HCT116 (cell line): ENCODE measurements around the gene EXOSC3. TPM values are rescaled to one million over a fixed set of nuclear protein-coding genes. Genes with fewer than 3 reads are reported as not detected.

ENCODE experiments used
- ATAC-seq: fragments of 200-7000 bp; cut with Tn5 transposase; 2 replicates; pipeline ENCODE4 v1.9.1; 2020; ENCODE audit warnings: mild to moderate bottlenecking, moderate library complexity
- BruUV-seq: library from RNA; stranded (reverse); fragments of 400-500 nt; replicated peaks from 2 replicates; lab custom pipeline; 2021; lab: Mats Ljungman, UMichigan
- CTCF ChIA-PET: fragments of 300-600 bp; sonication (Branson Sonifier 250); formaldehyde crosslinking; loops from one replicate; lab custom pipeline; 2021; ENCODE audit warnings: antibody characterized with exemption; lab: Charles Lee
- POLR2A ChIA-PET: fragments of 300-600, 350-600 bp; sonication (Branson Sonifier 250); formaldehyde crosslinking; loops from one replicate; lab custom pipeline; 2021; ENCODE audit warnings: antibody characterized with exemption; lab: Charles Lee
- RAD21 ChIA-PET, 2 experiments: fragments of 300-600 bp; sonication (Branson Sonifier 250); formaldehyde crosslinking; loops; one replicate each; lab custom pipeline; 2023; ENCODE audit warnings: low total read pairs in 2 of 2; ENCODE audit not compliant: uncharacterized antibody in 2 of 2, unreplicated experiment in 2 of 2, low non-redundant PET in 1 of 2; lab: Charles Lee
- DNase-seq: peaks from one replicate; pipeline ENCODE4 v3.0.0-alpha.2; 2010; ENCODE audit warnings: low read depth, low spot score
- H2AFZ ChIP-seq: fragments of 200-600 bp; shearing (Covaris generic), sonication (generic); 2 replicates; pipeline ENCODE4 v1.6.1; 2017; ENCODE audit warnings: low read depth, mixed run types, mixed read lengths, antibody characterized with exemption, low read length; ENCODE audit not compliant: poor library complexity, severe bottlenecking
- H3K27ac ChIP-seq: 2 replicates; pipeline ENCODE4 v1.5.1; 2012; ENCODE audit warnings: low read depth, low read length
- H3K27me3 ChIP-seq: fragments of 200-600 bp; sonication (generic); 2 replicates; pipeline ENCODE4 v1.6.1; 2016; ENCODE audit warnings: mixed run types, low read length, mixed read lengths; ENCODE audit not compliant: insufficient read depth
- H3K36me3 ChIP-seq, 2 experiments: fragments of 200-500 bp in 1 of 2; fragments of 200-600 bp in 1 of 2; sonication (Bioruptor generic) in 1 of 2; sonication (generic) in 1 of 2; 2 replicates each; pipeline versions ENCODE4 v1.5.1 to v1.6.1; 2014 to 2016; ENCODE audit warnings: low read length in 2 of 2, inconsistent platforms in 1 of 2, mixed read lengths in 1 of 2, mixed run types in 1 of 2; ENCODE audit not compliant: insufficient read depth in 2 of 2, control insufficient read depth in 1 of 2
- H3K4me1 ChIP-seq, 2 experiments: fragments of 200-600 bp in 1 of 2; sonication (generic) in 1 of 2; 2 replicates each; pipeline versions ENCODE4 v1.5.1 to v1.6.1; 2012 to 2017; ENCODE audit warnings: low read length in 2 of 2, inconsistent platforms in 1 of 2, mild to moderate bottlenecking in 1 of 2, mixed read lengths in 1 of 2, mixed run types in 1 of 2, moderate library complexity in 1 of 2; ENCODE audit not compliant: insufficient read depth in 2 of 2, control insufficient read depth in 1 of 2
- H3K4me2 ChIP-seq: fragments of 200-600 bp; sonication (generic); 2 replicates; pipeline ENCODE4 v1.6.1; 2017; ENCODE audit warnings: mixed run types, low read length, mixed read lengths
- H3K4me3 ChIP-seq, 2 experiments: fragments of 200-600 bp in 1 of 2; sonication (generic) in 1 of 2; replicated peaks in 1 of 2; 2 replicates each; pipeline ENCODE4 v1.5.1; 2011 to 2016; ENCODE audit warnings: low read length in 2 of 2, control low read depth in 1 of 2, low read depth in 1 of 2, mild to moderate bottlenecking in 1 of 2, mixed read lengths in 1 of 2, mixed run types in 1 of 2
- H3K79me2 ChIP-seq: fragments of 200-600 bp; sonication (generic); 2 replicates; pipeline ENCODE4 v1.6.1; 2017; ENCODE audit warnings: mild to moderate bottlenecking, mixed run types, low read length, moderate library complexity, mixed read lengths; ENCODE audit not compliant: insufficient read depth
- H3K9ac ChIP-seq: fragments of 200-600 bp; sonication (generic); 2 replicates; pipeline ENCODE4 v1.6.1; 2016; ENCODE audit warnings: low read length, mixed read lengths
- H3K9me2 ChIP-seq: fragments of 200-600 bp; sonication (generic), shearing (Covaris generic); 2 replicates; pipeline ENCODE4 v1.6.1; 2017; ENCODE audit warnings: mixed run types, mild to moderate bottlenecking, moderate library complexity; ENCODE audit not compliant: insufficient read depth
- H3K9me3 ChIP-seq, 2 experiments: fragments of 200-500 bp in 1 of 2; fragments of 200-600 bp in 1 of 2; sonication (Bioruptor generic) in 1 of 2; sonication (generic) in 1 of 2; 2 replicates each; pipeline ENCODE4 v1.6.1; 2014 to 2017; ENCODE audit warnings: low read length in 2 of 2, mixed read lengths in 2 of 2, inconsistent platforms in 1 of 2, low read depth in 1 of 2, mild to moderate bottlenecking in 1 of 2, mixed run types in 1 of 2, moderate library complexity in 1 of 2; ENCODE audit not compliant: control insufficient read depth in 1 of 2, insufficient read depth in 1 of 2
- H4K20me1 ChIP-seq: fragments of 200-600 bp; sonication (generic), shearing (Covaris generic); 2 replicates; pipeline ENCODE4 v1.6.1; 2017; ENCODE audit warnings: mixed run types, mild to moderate bottlenecking, moderate library complexity; ENCODE audit not compliant: insufficient read depth
- ATF3 ChIP-seq: IDR thresholded peaks from 2 replicates; pipeline ENCODE4 v1.6.1; 2012
- CTCF ChIP-seq, 3 experiments: fragments of 200-600 bp in 1 of 3; sonication (generic) in 1 of 3; IDR thresholded peaks in 2 of 3; conservative IDR thresholded peaks in 1 of 3; 2 replicates each; pipeline ENCODE4 v1.5.1; 2012 to 2017; ENCODE audit warnings: low read depth in 2 of 3, low read length in 2 of 3, antibody characterized with exemption in 1 of 3, borderline replicate concordance in 1 of 3, control low read depth in 1 of 3, mild to moderate bottlenecking in 1 of 3, mixed read lengths in 1 of 3, mixed run types in 1 of 3, moderate library complexity in 1 of 3; ENCODE audit not compliant: insufficient read depth in 1 of 3
- EZH2phosphoT487 ChIP-seq: fragments of 200-600 bp; IDR thresholded peaks from 2 replicates; pipeline ENCODE4 v1.6.1; 2018; ENCODE audit warnings: antibody characterized with exemption, borderline replicate concordance
- JUND ChIP-seq: IDR thresholded peaks from 2 replicates; pipeline ENCODE4 v1.6.1; 2012
- MAX ChIP-seq: IDR thresholded peaks from 2 replicates; pipeline ENCODE4 v1.6.1; 2012
- POLR2A ChIP-seq: IDR thresholded peaks from 2 replicates; pipeline ENCODE4 v1.7.0; 2011; ENCODE audit warnings: borderline replicate concordance; ENCODE audit not compliant: insufficient read depth, insufficient read length; ENCODE audit errors: extremely low read depth
- POLR2AphosphoS5 ChIP-seq: IDR thresholded peaks from 2 replicates; pipeline ENCODE4 v1.6.1; 2011; ENCODE audit warnings: mild to moderate bottlenecking, low read depth, low read length, moderate library complexity
- RAD21 ChIP-seq: IDR thresholded peaks from 2 replicates; pipeline ENCODE4 v1.6.1; 2012; ENCODE audit warnings: low read depth, mild to moderate bottlenecking
- SIN3A ChIP-seq: IDR thresholded peaks from 2 replicates; pipeline ENCODE4 v1.6.1; 2012; ENCODE audit warnings: low read depth
- SP1 ChIP-seq: IDR thresholded peaks from 2 replicates; pipeline ENCODE4 v1.6.1; 2012; ENCODE audit warnings: low read depth
- SRF ChIP-seq: IDR thresholded peaks from 2 replicates; pipeline ENCODE4 v1.6.1; 2012; ENCODE audit warnings: low read depth
- TCF7L2 ChIP-seq: IDR thresholded peaks from 2 replicates; pipeline ENCODE4 v1.7.0; 2011; ENCODE audit warnings: borderline replicate concordance, inconsistent platforms; ENCODE audit not compliant: insufficient read depth, insufficient read length; ENCODE audit errors: extremely low read depth
- YY1 ChIP-seq: IDR thresholded peaks from 2 replicates; pipeline ENCODE4 v1.6.1; 2011; ENCODE audit warnings: low read length, low read depth, moderate library complexity, mild to moderate bottlenecking; ENCODE audit not compliant: insufficient replicate concordance; ENCODE audit errors: extremely low read depth
- ZBTB33 ChIP-seq: IDR thresholded peaks from 2 replicates; pipeline ENCODE4 v1.6.1; 2011; ENCODE audit warnings: mild to moderate bottlenecking, low read length, moderate library complexity; ENCODE audit not compliant: insufficient replicate concordance; ENCODE audit errors: extremely low read depth
- ZNF274 ChIP-seq: fragments of 200-500 bp; sonication (Bioruptor generic); IDR thresholded peaks from 2 replicates; pipeline ENCODE4 v1.6.1; 2014; ENCODE audit warnings: mild to moderate bottlenecking, low read depth, low read length, inconsistent platforms
- intact Hi-C: fragments of 100-400 bp; cut with micrococcal nuclease; formaldehyde crosslinking; loops from 2 replicates; pipeline ENCODE4 v1.10.0; 2022
- total RNA-seq: library from RNA; stranded (reverse); gene quantifications from one replicate; pipeline ENCODE4 v1.2.1, GENCODE V29; 2021; ENCODE audit not compliant: unreplicated experiment

The EXOSC3 gene
- total RNA-seq, 1 experiment from 2014 or later: 79.6 TPM

GRCh38 chr9:37787059-37787458 lies 2.2 kb upstream of the EXOSC3 start:
- H3K36me3 ChIP-seq: peaks cover 6 to 14% of the 10 kb centered on the region in 2 experiments; a peak in 3 of 4 replicates
- no peak overlapping the region for H3K4me3 ChIP-seq
- H3K4me2 ChIP-seq: no peak overlapping the region
- peaks cover 30% of the 10 kb centered on the region for H3K79me2 ChIP-seq
- intact Hi-C loops: loop anchor here (10.0 kb wide), 1 partner anchor 202 kb away; no protein-coding TSS in a partner anchor
- H3K4me1 ChIP-seq: peaks cover 7 to 11% of the 10 kb centered on the region in 2 experiments; a peak in 3 of 4 replicates
- H3K9ac ChIP-seq: no peak overlapping the region
- no peak overlapping the region; the same call in 1 of the 2 replicates for H3K27ac ChIP-seq
- ChIA-PET CTCF (no interaction called here), POLR2A (no interaction called here), RAD21 (no interaction called here)
- TF ChIP-seq SRF: no peak
- no peak for TF ChIP-seq YY1
- TF ChIP-seq RAD21: no peak
- no peak for TF ChIP-seq POLR2A
- TF ChIP-seq ATF3: no peak
- TF ChIP-seq EZH2phosphoT487: no peak
- no peak for TF ChIP-seq ZNF274
- TF ChIP-seq SP1: no peak
- DNase-seq (no peak), ATAC-seq (no peak)
- H3K9me3 ChIP-seq: no peaks in the 10 kb centered on the region
- BruUV-seq: no TSS peak
- no peaks in the 10 kb centered on the region for H3K9me2 ChIP-seq
- H4K20me1 ChIP-seq: 0 out of 2 replicates have a peak, but pooled peaks cover 4% of the 10 kb centered on the region
- no peaks in the 10 kb centered on the region for H3K27me3 ChIP-seq
- H2AFZ ChIP-seq: no peak overlapping the region

- no peaks in the 10 kb centered on the region for H3K9me3 ChIP-seq
- RAD21 ChIA-PET: no interaction called here
- no peak overlapping the region for H2AFZ ChIP-seq
- H3K4me2 ChIP-seq: peak overlapping the region; percentile 85
- intact Hi-C loops: loop anchor here (10.0 kb wide), 1 partner anchor 199 kb away; no protein-coding TSS in a partner anchor
- peaks cover 9% of the 10 kb centered on the region; the same call in 1 of the 2 replicates for H4K20me1 ChIP-seq
- DNase-seq (no peak), ATAC-seq (no peak)
- H3K9ac ChIP-seq: peak overlapping the region; percentile 85
- H3K36me3 ChIP-seq: peaks cover 29 to 41% of the 10 kb centered on the region in 2 experiments
- POLR2A ChIA-PET: no interaction called here
- TSS peak; percentile 35 for BruUV-seq
- H3K9me2 ChIP-seq: no peaks in the 10 kb centered on the region
- H3K27me3 ChIP-seq: no peaks in the 10 kb centered on the region
- peaks cover 57% of the 10 kb centered on the region for H3K79me2 ChIP-seq
- peaks cover 7 to 11% of the 10 kb centered on the region in 2 experiments; a peak in 3 of 4 replicates for H3K4me1 ChIP-seq
- CTCF ChIA-PET: interaction anchor here (1.5 kb wide), 1 partner anchor 480 kb away, joined by 3 read pairs; no protein-coding TSS in a partner anchor
- peak overlapping the region; percentile 88 to 99 for H3K4me3 ChIP-seq
- H3K27ac ChIP-seq: peak overlapping the region; percentile 71
- TF ChIP-seq MAX (no peak), POLR2AphosphoS5 (no peak), SIN3A (no peak), ZBTB33 (no peak), CTCF (IDR thresholded peaks at IDR 0.05 in 2 of 3, conservative IDR thresholded peaks at IDR 0.05 in 1 of 3; ENCODE audit: borderline replicate concordance in 1 of 3, insufficient read depth in 1 of 3, low read depth in 2 of 3, low read length in 2 of 3) (no peak), SP1 (no peak), TCF7L2 (no peak), RAD21 (no peak), POLR2A (no peak), JUND (no peak), EZH2phosphoT487 (no peak), YY1 (no peak)
Observed at GRCh38 chr9:37784291-37784615, 611 bp downstream of the EXOSC3 start.
